GM12878 (cell line): ENCODE data around the gene SEMA3A. TPM values are rescaled to one million over a fixed set of nuclear protein-coding genes. Genes with fewer than 3 reads are reported as not detected.

Experiments
- ATAC-seq: fragments of 200-7000 bp; cut with Tn5 transposase; 3 replicates; pipeline ENCODE4 v1.9.1; 2020; ENCODE audit warnings: mild to moderate bottlenecking, moderate library complexity
- BruUV-seq: library from RNA; stranded (reverse); fragments of 400-500 nt; replicated peaks from 2 replicates; lab custom pipeline; 2021; lab: Mats Ljungman, UMichigan
- CTCF ChIA-PET: fragments of 300-600 bp; sonication (Branson Sonifier 250); formaldehyde crosslinking; extraction: SDS; loops from one replicate; lab custom pipeline; 2021; ENCODE audit warnings: inconsistent platforms; lab: Yijun Ruan, JAX
- POLR2A ChIA-PET: fragments of 350-600 bp; formaldehyde crosslinking; extraction: SDS; loops from one replicate; lab custom pipeline; 2021; ENCODE audit warnings: inconsistent platforms; lab: Charles Lee
- RAD21 ChIA-PET: fragments of 300-600 bp; sonication (Branson Sonifier 250); formaldehyde crosslinking; loops from one replicate; lab custom pipeline; 2023; ENCODE audit warnings: antibody characterized with exemption; ENCODE audit not compliant: unreplicated experiment; lab: Charles Lee
- SMC1A ChIA-PET: fragments of 300-600 bp; sonication (Branson Sonifier 250); formaldehyde crosslinking; loops from one replicate; lab custom pipeline; 2023; ENCODE audit not compliant: unreplicated experiment, uncharacterized antibody; lab: Charles Lee
- DNase-seq: peaks from one replicate; pipeline ENCODE4 v3.0.0-alpha.2; 2011; ENCODE audit warnings: low read depth, low spot score
- FAIRE-seq: peaks from 3 replicates; lab custom pipeline; 2011; peaks lifted over from hg19 to GRCh38; lab: Jason Lieb, UNC
- H2AFZ ChIP-seq: 2 replicates; pipeline ENCODE4 v1.6.0; 2011; ENCODE audit warnings: low read depth, low read length, control low read depth; ENCODE audit not compliant: control insufficient read depth
- H3K27ac ChIP-seq: 2 replicates; pipeline ENCODE4 v1.5.1; 2011; ENCODE audit warnings: control low read depth; ENCODE audit not compliant: control insufficient read depth, insufficient read depth
- H3K27me3 ChIP-seq, 2 experiments: replicated peaks in 1 of 2; 2 replicates each; pipeline versions ENCODE4 v1.6.0 to v1.6.1; 2011; ENCODE audit warnings: low read length in 1 of 2; ENCODE audit not compliant: control insufficient read depth in 2 of 2, insufficient read depth in 2 of 2
- H3K36me3 ChIP-seq, 2 experiments: 2 replicates each; pipeline ENCODE4 v1.5.1; 2011; ENCODE audit warnings: low read length in 1 of 2; ENCODE audit not compliant: control insufficient read depth in 2 of 2, insufficient read depth in 2 of 2
- H3K4me1 ChIP-seq: 2 replicates; pipeline ENCODE4 v1.6.1; 2011; ENCODE audit warnings: mild to moderate bottlenecking, low read length, moderate library complexity, mixed read lengths; ENCODE audit not compliant: control insufficient read depth, insufficient read depth
- H3K4me2 ChIP-seq: 2 replicates; pipeline ENCODE4 v1.6.0; 2011; ENCODE audit warnings: control low read depth; ENCODE audit not compliant: control insufficient read depth, insufficient read depth
- H3K4me3 ChIP-seq: fragments of 200-600 bp; sonication (generic); 2 replicates; pipeline ENCODE4 v1.5.1; 2016
- H3K79me2 ChIP-seq: 2 replicates; pipeline ENCODE4 v1.6.0; 2011; ENCODE audit warnings: low read length; ENCODE audit not compliant: control insufficient read depth, insufficient read depth
- H3K9ac ChIP-seq: 2 replicates; pipeline ENCODE4 v1.8.0; 2011; ENCODE audit warnings: low read length, control low read depth, mixed read lengths; ENCODE audit not compliant: control insufficient read depth, insufficient read depth
- H3K9me3 ChIP-seq: replicated peaks from 3 replicates; pipeline ENCODE4 v1.5.1; 2011; ENCODE audit warnings: mild to moderate bottlenecking, low read length; ENCODE audit not compliant: control insufficient read depth, insufficient read depth
- H4K20me1 ChIP-seq: 2 replicates; pipeline ENCODE4 v1.6.0; 2011; ENCODE audit not compliant: control insufficient read depth, insufficient read depth
- CTCF ChIP-seq, 3 experiments: IDR thresholded peaks in 2 of 3; conservative IDR thresholded peaks in 1 of 3; 2 replicates each; pipeline ENCODE4 v1.5.1; 2011; ENCODE audit warnings: low read depth in 3 of 3, low read length in 3 of 3, mild to moderate bottlenecking in 3 of 3, control low read depth in 2 of 3, moderate library complexity in 2 of 3, inconsistent platforms in 1 of 3, mixed read lengths in 1 of 3; ENCODE audit not compliant: control insufficient read depth in 2 of 3, insufficient read depth in 1 of 3; ENCODE audit errors: extremely low read depth in 1 of 3
- POLR2AphosphoS5 ChIP-seq: IDR thresholded peaks from 2 replicates; pipeline ENCODE4 v1.6.1; 2011; ENCODE audit warnings: mild to moderate bottlenecking, low read length, inconsistent platforms
- POU2F2 ChIP-seq: IDR thresholded peaks from 3 replicates; pipeline ENCODE4 v1.6.1; 2011; ENCODE audit warnings: low read depth, mild to moderate bottlenecking, low read length, borderline replicate concordance
- RAD51 ChIP-seq: fragments of 450-650 bp; IDR thresholded peaks from 2 replicates; pipeline ENCODE4 v1.6.1; 2016; ENCODE audit warnings: moderate library complexity, mild to moderate bottlenecking, inconsistent platforms
- TARDBP ChIP-seq: IDR thresholded peaks from 2 replicates; pipeline ENCODE4 v1.6.1; 2016; ENCODE audit warnings: borderline replicate concordance
- ZNF207 ChIP-seq: fragments of 450-650 bp; IDR thresholded peaks from 2 replicates; pipeline ENCODE4 v1.6.1; 2014; ENCODE audit warnings: antibody characterized with exemption, mild to moderate bottlenecking, borderline replicate concordance
- WGBS: methylation state at CpG from one replicate; pipeline ENCODE4 v1.1.6; 2016; ENCODE audit warnings: low lambda C conversion rate; ENCODE audit not compliant: insufficient replicate concordance, insufficient coverage; ENCODE audit errors: missing lambda C conversion rate; 5-methylcytosine and 5-hydroxymethylcytosine counted together
- in situ Hi-C: fragments of 300-500 bp; cut with MboI; formaldehyde crosslinking; loops from 9 replicates; pipeline ENCODE4 v1.14.3; 2018; ENCODE audit warnings: mixed read lengths
- intact Hi-C: fragments of 100-400 bp; cut with micrococcal nuclease; formaldehyde crosslinking; loops from one replicate; pipeline ENCODE4 v1.14.2; 2022; ENCODE audit not compliant: unreplicated experiment
- polyA plus RNA-seq, 11 experiments: library from polyadenylated mRNA; depleted of rRNA in 4 of 11; unstranded in 6 of 11; stranded (reverse) in 5 of 11; fragments of >200 nt; fragmentation: Nextera tagmentation in 4 of 11; fragmentation: Illumina TruSeq in 1 of 11; extraction: Ambion mirVana in 4 of 11; extraction: Trizol in 1 of 11; gene quantifications; 1 replicate in 1 of 11; 2 replicates in 10 of 11; pipeline versions ENCODE4 v1.2.1 to v1.2.3, GENCODE V29; 2011 to 2016; ENCODE audit warnings: inconsistent platforms in 2 of 11, missing spikeins in 2 of 11, low read depth in 1 of 11
- total RNA-seq, 4 experiments: library from RNA; depleted of rRNA in 3 of 4; stranded (reverse); fragments of >200 nt in 3 of 4; fragmentation: Illumina TruSeq in 1 of 4; extraction: Trizol in 1 of 4; gene quantifications; 2 replicates each; pipeline versions ENCODE4 v1.2.1 to v1.2.3, GENCODE V29; 2013 to 2021
- TF ChIP-seq, protein P1 (sequence below): IDR thresholded peaks from 2 replicates; pipeline ENCODE4 v1.6.1; 2012; ENCODE audit warnings: mild to moderate bottlenecking, low read depth, low read length
- TF ChIP-seq, protein P2 (sequence below): fragments of 450-650 bp; formaldehyde crosslinking; IDR thresholded peaks from 2 replicates; pipeline ENCODE4 v1.5.0; 2022; ENCODE audit warnings: mild to moderate bottlenecking, missing genetic modification characterization

Gene SEMA3A
- total and polyA plus RNA-seq, 10 of the 15 experiments (the other 5 are each of a cell fraction or from before 2014, with no cell fraction given) = 0.01 to 3.3 (median 0.24) TPM

DNA sequence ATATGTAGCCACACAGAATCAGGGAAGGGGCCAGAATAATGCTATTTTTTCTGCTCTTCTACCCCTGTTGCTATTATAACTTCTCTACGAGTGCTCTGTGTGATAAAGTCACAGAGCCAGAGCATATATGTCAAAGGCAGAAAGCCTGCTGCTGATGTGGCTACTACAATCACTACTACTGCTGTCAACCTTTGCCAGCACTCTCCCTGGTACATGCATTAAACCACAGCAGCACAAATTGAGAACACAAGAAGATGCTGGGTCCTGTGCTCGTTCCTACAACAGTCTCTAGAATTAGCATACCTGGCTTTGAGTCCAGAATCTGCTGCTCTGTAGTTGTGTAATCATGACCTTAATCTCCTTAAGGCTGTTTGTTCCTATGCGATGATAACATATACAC is 108.6 kb downstream of the SEMA3A start:
- Histone ChIP-seq H3K4me1 (no peaks in the 10 kb centered on the region), H4K20me1 (no peaks in the 10 kb centered on the region), H3K36me3 (no peaks in the 10 kb centered on the region), H3K9ac (no peak overlapping the region), H2AFZ (no peak overlapping the region), H3K4me2 (no peak overlapping the region), H3K27ac (no peak overlapping the region), H3K9me3 (no peaks in the 10 kb centered on the region), H3K27me3 (no peaks in the 10 kb centered on the region), H3K79me2 (no peaks in the 10 kb centered on the region)
- intact Hi-C loops = no loop called here
- BruUV-seq = no TSS peak
- in situ Hi-C loops = no loop called here
- ChIA-PET SMC1A (no interaction called here), CTCF (no interaction called here)
- no peak for DNase-seq
- no peak for FAIRE-seq
- TF ChIP-seq ZNF207 = no peak
- no peak for TF ChIP-seq POU2F2
- TF ChIP-seq, all 136 proteins: peak for 0
- H3K4me3 ChIP-seq = no peak overlapping the region
- ATAC-seq = no peak; the same call in 2 of the 3 replicates
- RAD21 ChIA-PET = interaction anchor here (0.6 kb wide), 1 partner anchor 11 kb away, joined by 3 read pairs; no protein-coding TSS in a partner anchor
- WGBS = 33% methylated on average over 3 of the region's 3 CpGs
- POLR2A ChIA-PET = no interaction called here

DNA sequence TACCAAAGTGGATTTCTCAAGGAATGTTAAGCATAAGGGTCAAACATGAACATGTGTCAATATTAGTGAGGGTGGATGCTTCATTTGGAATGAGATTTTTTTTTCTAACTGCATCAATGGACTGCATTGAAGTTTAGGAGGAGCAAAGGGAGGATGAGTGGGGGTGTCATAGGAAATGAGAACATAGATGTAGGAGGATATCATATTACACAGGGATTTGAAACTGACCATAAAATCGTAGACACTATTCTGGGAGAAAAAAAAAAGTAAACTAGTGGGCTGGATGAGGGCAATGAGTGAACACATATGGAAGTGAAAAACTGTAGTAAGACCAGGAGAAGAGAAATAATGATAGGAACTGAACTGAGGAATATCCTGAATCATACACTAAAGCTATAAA is 109.4 kb downstream of the SEMA3A start:
- SMC1A ChIA-PET = no interaction called here
- Histone ChIP-seq H3K4me2 (no peak overlapping the region), H4K20me1 (no peaks in the 10 kb centered on the region), H2AFZ (no peak overlapping the region), H3K79me2 (no peaks in the 10 kb centered on the region), H3K4me3 (no peak overlapping the region), H3K27ac (no peak overlapping the region), H3K9ac (no peak overlapping the region), H3K27me3 (no peaks in the 10 kb centered on the region), H3K4me1 (no peaks in the 10 kb centered on the region), H3K36me3 (no peaks in the 10 kb centered on the region), H3K9me3 (no peaks in the 10 kb centered on the region)
- no peak for ATAC-seq
- CTCF ChIA-PET = no interaction called here
- no peak for FAIRE-seq
- BruUV-seq = no TSS peak
- DNase-seq = no peak
- POLR2A ChIA-PET = no interaction called here
- RAD21 ChIA-PET = no interaction called here
- WGBS = 0% methylated on average over 1 of the region's 1 CpG
- in situ Hi-C loops (no loop called here), intact Hi-C loops (no loop called here)
- TF ChIP-seq, protein P1, sequence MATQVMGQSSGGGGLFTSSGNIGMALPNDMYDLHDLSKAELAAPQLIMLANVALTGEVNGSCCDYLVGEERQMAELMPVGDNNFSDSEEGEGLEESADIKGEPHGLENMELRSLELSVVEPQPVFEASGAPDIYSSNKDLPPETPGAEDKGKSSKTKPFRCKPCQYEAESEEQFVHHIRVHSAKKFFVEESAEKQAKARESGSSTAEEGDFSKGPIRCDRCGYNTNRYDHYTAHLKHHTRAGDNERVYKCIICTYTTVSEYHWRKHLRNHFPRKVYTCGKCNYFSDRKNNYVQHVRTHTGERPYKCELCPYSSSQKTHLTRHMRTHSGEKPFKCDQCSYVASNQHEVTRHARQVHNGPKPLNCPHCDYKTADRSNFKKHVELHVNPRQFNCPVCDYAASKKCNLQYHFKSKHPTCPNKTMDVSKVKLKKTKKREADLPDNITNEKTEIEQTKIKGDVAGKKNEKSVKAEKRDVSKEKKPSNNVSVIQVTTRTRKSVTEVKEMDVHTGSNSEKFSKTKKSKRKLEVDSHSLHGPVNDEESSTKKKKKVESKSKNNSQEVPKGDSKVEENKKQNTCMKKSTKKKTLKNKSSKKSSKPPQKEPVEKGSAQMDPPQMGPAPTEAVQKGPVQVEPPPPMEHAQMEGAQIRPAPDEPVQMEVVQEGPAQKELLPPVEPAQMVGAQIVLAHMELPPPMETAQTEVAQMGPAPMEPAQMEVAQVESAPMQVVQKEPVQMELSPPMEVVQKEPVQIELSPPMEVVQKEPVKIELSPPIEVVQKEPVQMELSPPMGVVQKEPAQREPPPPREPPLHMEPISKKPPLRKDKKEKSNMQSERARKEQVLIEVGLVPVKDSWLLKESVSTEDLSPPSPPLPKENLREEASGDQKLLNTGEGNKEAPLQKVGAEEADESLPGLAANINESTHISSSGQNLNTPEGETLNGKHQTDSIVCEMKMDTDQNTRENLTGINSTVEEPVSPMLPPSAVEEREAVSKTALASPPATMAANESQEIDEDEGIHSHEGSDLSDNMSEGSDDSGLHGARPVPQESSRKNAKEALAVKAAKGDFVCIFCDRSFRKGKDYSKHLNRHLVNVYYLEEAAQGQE = no peak
- TF ChIP-seq CTCF (IDR thresholded peaks at IDR 0.05 in 2 of 3, conservative IDR thresholded peaks at IDR 0.05 in 1 of 3; ENCODE audit: control insufficient read depth in 2 of 3, extremely low read depth in 1 of 3, insufficient read depth in 1 of 3, low read depth in 3 of 3, low read length in 3 of 3) (no peak), POLR2AphosphoS5 (no peak), TARDBP (no peak), RAD51 (no peak)
- TF ChIP-seq, protein P2, sequence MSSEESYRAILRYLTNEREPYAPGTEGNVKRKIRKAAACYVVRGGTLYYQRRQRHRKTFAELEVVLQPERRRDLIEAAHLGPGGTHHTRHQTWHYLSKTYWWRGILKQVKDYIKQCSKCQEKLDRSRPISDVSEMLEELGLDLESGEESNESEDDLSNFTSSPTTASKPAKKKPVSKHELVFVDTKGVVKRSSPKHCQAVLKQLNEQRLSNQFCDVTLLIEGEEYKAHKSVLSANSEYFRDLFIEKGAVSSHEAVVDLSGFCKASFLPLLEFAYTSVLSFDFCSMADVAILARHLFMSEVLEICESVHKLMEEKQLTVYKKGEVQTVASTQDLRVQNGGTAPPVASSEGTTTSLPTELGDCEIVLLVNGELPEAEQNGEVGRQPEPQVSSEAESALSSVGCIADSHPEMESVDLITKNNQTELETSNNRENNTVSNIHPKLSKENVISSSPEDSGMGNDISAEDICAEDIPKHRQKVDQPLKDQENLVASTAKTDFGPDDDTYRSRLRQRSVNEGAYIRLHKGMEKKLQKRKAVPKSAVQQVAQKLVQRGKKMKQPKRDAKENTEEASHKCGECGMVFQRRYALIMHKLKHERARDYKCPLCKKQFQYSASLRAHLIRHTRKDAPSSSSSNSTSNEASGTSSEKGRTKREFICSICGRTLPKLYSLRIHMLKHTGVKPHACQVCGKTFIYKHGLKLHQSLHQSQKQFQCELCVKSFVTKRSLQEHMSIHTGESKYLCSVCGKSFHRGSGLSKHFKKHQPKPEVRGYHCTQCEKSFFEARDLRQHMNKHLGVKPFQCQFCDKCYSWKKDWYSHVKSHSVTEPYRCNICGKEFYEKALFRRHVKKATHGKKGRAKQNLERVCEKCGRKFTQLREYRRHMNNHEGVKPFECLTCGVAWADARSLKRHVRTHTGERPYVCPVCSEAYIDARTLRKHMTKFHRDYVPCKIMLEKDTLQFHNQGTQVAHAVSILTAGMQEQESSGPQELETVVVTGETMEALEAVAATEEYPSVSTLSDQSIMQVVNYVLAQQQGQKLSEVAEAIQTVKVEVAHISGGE (CRISPR knock-in tag) = no peak
